ENCODE results near the gene MTRF1L.

GRCh38 chr6:152959333-152959732 is 43.2 kb downstream of the MTRF1L start:
- no peak for TF ChIP-seq POLR2A (IDR thresholded peaks at IDR 0.05)
- TF ChIP-seq CTCF (IDR thresholded peaks at IDR 0.05): no peak
- TF ChIP-seq POLR2AphosphoS5 (IDR thresholded peaks at IDR 0.05): no peak
- TF ChIP-seq EP300 (IDR thresholded peaks at IDR 0.05): no peak

All from stomach (tissue), 4 donors.